Activated CD4-positive, alpha-beta T cell treated with anti-CD3 and anti-CD28 coated beads, Interleukin-2, amount 50 U/mL, for 48 hours (primary cell): ENCODE data around the gene NR6A1.
A peak's percentile ranks its signal among the peaks of the same experiment; 100 is the strongest.

Experiments used
- DNase-seq, 2 experiments: peaks; one replicate each; pipeline ENCODE4 v3.0.0-alpha.2; 2020

The NR6A1 gene

GRCh38 chr9:124771021-124771866 lies at the start of gene NR6A1:
Gene NR6A1 (minus strand): TSS chr9:124771311.
- peak; percentile 96 for DNase-seq

GRCh38 chr9:124818431-124819281 lies 47.5 kb upstream of the NR6A1 start:
- peak in 1 of 2 experiments; percentile 8 for DNase-seq

- no peak for DNase-seq
These were observed 44.5 kb upstream of the NR6A1 start for GRCh38 chr9:124815601-124816000.

GRCh38 chr9:124814164-124814535 lies 43.0 kb upstream of the NR6A1 start:
- DNase-seq: no peak

- no peak for DNase-seq
These were observed 42.5 kb upstream of the NR6A1 start for GRCh38 chr9:124813501-124814163.

GRCh38 chr9:124813041-124813440 lies 41.9 kb upstream of the NR6A1 start:
- DNase-seq: no peak

- peak in 1 of 2 experiments; percentile 6 for DNase-seq
These were observed 41.3 kb upstream of the NR6A1 start for GRCh38 chr9:124812441-124812876.

GRCh38 chr9:124810663-124811355 lies 39.7 kb upstream of the NR6A1 start:
- DNase-seq: no peak

- DNase-seq: no peak
These were observed 38.8 kb upstream of the NR6A1 start for GRCh38 chr9:124809741-124810500.

GRCh38 chr9:124809211-124809610 lies 38.1 kb upstream of the NR6A1 start:
- DNase-seq: no peak

- no peak for DNase-seq
These were observed 37.3 kb upstream of the NR6A1 start for GRCh38 chr9:124808246-124808956.

GRCh38 chr9:124805186-124805585 lies 34.1 kb upstream of the NR6A1 start:
- no peak for DNase-seq

- DNase-seq: no peak
These were observed 32.8 kb upstream of the NR6A1 start for GRCh38 chr9:124803911-124804310.

- no peak for DNase-seq
These were observed 31.3 kb upstream of the NR6A1 start for GRCh38 chr9:124802426-124802825.

GRCh38 chr9:124801356-124801755 lies 30.2 kb upstream of the NR6A1 start:
- no peak for DNase-seq

GRCh38 chr9:124800306-124801259 lies 29.5 kb upstream of the NR6A1 start:
- DNase-seq: no peak

- no peak for DNase-seq
These were observed 28.3 kb upstream of the NR6A1 start for GRCh38 chr9:124799274-124800006.

GRCh38 chr9:124797343-124798103 lies 26.4 kb upstream of the NR6A1 start:
- DNase-seq: no peak
